Fibroblast of skin of abdomen (primary cell): ENCODE measurements around the gene UBE3C.
"Not testable (repeated sequence)": the region's sequence is repeated elsewhere in the genome, so short reads cannot be mapped to it uniquely, and the experiment has no call there.

Experiments
- DNase-seq: peaks from one replicate; pipeline ENCODE4 v3.0.0-alpha.2; 2013

The UBE3C gene

DNA sequence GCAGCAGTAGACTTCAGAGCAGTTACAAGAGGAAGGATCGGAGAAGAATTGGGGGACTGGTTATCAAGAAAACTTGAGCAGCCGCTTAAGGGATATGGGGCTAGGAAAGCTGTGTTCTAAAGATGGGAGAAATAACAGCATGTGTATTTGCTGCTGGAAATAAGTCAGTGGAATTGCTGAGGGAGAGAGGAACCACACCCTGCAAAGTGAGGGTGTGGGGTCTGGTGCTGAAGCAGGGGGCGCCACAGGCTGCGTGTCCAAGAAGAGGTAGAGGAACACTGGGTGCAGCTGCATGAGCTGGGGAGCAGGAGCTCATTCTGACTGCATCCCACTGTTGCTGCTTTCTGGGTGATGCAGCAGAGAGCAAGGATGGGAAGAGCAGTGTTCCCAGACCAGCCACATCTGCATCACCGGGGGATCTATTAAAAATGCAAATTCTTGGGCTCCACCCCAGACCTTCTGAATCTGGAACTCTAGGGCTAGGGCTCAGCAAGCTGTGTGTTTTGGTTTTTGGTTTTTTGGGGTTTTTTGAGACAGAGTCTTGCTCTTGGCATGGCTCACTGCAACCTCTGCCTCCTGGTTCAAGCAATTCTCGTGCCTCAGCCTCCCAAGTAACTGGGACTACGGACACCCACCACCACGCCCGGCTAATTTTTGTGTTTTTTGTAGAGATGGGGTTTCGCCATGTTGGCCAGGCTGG lies 101.0 kb downstream of the UBE3C start:
- no peak for DNase-seq

DNA sequence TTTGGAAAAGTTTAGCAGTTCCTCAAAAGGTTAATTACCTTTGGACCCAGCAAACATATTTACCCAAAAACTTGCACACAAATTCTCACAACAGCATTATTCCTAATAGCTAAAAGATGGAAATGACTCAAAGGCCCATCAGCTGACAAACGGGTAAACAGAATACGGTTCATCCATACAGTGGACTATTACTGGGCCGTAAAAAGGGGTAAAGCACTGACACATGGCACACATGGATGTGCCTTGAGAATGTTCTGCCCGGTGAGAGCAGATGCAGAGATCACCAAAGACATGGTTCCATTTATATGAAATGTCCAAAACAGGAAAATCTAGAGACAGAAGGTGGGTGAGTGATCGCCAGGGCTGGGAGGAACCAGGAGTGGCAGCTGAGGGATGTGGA lies 102.9 kb downstream of the UBE3C start:
- DNase-seq: no peak

DNA sequence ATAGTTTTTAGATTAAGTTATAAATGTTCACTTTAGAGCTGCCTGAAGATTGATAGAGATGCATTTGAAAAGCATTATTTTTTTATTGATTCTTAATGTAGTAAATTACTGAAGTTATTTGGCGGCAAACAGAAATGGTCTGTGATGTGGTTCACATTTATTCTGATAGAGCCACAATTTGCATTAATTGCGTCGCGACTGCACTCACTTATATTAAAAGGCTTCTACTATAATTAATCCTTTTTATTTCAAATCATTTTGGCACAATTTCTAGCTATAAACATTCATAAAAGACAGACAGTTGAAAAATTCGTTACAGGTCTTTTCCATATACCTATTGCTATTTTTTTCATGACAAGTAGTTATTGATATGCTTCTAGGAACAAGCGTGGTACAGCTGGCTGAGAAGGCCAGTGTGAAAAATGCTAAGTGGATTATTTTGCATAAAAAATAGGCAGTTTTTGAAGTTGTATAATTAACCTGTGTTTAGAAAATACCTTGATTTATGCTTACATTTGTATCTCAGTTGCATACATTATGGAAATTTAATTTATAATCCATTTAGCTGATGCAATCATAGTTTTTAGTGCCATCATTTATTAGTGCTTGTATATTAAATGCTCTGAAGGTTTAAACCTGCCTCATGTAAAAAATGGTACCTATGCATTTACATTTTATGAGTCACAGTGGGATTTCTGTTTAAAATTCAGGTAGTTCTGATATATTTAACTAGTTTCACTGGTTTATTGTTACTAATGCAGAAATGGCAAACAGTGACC lies 106.0 kb downstream of the UBE3C start:
- DNase-seq: no peak

DNA sequence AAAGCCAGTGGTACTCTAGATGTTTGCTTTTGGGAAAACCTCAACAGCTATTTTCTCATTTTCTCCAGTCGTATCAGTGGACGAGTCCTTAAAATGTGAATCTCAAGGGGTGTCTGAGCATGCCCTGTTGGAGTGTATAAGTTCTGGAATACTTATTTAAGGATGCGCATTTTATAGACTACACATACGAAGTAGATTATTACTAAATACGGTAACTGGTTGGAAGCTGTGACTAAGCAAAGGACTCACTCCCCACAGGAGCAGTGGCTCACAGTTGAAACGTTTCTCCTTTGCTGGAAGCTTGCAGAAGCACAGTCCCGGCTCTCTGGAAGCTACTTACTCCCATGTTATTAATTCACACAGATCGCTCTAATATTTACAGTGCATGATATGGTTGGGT lies 107.3 kb downstream of the UBE3C start:
- DNase-seq: no peak

DNA sequence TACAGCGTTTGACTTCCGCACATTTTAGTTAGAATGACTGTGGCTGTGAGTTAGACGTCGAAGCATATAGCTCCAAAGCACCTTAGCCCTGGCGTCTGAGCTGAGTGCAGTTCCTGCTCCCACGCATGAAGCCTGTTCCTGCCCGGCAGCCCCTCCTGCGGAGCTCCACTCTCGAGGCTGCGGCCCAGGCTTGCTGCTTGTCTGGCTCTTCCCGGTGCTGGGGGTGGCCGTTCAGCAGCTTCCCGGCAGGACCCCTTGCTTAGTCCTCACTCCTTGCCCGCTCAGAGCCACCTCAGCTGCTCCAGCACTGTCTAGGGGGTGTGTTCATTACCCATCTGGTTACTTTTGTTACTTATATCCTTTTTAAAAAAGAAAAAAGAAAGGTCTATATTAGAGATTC lies 109.9 kb downstream of the UBE3C start:
- DNase-seq: no peak

DNA sequence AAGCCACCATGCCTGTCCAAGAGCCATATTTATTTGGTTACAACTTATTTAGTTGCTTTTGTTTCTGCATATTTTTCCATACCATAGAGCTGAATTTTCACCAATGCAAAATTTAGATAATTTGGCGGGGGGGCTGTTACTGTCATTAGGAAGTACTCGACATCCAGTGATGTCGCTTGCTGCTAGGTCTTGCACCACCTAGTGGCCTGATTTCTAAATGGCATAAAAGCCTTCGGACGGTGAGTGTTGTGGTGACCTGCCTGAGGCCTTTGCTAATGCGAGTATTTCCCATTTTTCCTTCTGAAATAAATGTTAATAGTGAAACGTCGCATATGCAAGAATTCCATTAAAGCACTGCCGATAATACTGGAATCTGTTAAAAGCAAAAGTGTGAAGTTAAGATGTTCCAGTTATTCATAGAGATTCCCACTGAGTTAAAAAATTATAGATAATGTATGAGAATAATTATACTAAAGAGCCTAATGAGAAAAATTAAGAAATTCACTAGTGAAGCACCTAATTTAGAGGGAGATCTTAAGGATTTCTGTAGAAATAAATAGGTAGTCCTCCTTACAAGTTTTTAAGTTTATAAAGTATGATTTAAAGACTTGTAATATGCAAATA lies 112.0 kb downstream of the UBE3C start:
- peak; percentile 48 for DNase-seq

DNA sequence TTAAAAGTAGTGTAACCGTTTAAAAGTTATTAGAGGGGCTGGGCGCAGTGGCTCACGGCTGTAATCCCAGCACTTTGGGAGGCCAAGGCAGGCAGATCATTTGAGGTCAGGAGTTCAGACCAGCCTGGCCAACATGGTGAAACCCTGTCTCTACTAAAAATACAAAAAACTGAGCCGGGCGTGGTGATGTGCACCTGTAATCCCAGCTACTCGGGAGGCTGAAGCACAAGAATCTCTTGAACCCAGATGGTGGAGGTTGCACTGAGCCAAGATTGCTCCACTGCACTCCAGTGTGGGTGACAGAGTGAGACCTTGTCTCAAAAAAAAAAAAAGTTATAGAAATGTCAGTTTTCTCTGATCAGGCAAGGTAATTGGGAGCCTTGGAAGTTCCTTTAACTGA lies 113.1 kb downstream of the UBE3C start:
- DNase-seq: not testable (repeated sequence)

DNA sequence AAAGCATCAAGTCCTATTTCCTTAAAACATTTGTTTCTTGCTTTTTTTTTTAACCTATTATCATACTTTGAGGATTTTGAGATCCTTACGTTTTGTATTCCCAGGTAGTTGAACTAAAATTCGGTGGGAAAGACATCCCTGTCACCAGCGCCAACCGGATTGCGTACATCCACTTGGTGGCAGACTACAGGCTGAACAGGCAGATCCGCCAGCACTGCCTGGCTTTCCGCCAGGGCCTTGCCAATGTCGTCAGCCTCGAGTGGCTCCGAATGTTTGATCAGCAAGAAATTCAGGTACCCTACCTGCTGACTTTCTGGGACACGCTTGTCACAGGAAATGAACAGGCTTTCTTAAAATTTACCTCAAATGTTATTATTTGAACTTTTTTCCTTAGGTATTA lies 115.1 kb downstream of the UBE3C start:
- DNase-seq: no peak

DNA sequence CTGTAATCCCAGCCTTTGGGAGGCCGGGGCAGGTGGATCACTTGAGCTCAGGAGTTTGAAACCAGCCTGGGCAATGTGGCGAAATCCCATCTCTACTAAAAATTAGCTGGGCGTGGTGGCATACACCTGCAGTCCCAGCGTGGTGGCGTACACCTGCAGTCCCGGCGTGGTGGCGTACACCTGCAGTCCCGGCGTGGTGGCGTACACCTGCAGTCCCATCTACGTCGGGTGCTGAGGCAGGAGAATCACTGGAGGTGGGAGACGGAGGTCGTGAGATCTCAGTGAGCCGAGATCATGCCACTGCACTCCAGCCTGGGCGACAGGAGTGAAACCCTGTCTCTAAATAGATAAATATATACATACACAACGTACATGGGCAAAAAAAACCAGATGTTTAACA lies 116.1 kb downstream of the UBE3C start:
- DNase-seq: not testable (repeated sequence)

DNA sequence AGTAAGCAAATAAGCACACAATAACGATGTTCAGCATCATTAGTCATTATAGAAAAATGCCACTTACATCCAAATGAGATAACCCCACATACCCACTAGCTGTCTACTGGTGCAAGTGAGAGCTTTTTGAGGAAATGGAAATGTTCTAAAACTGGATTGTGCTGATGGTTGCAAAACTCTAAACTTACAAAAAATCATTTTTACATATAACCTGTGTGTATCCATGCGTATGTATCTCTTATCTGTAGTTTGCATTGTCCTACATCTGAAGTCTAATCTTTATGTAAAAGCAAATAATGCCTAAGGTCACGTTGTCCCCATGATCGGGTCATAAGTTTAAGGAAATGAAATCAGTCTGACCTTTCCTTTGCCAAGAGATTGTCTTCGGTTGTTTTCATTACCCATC lies 116.5 kb downstream of the UBE3C start:
- no peak for DNase-seq

DNA sequence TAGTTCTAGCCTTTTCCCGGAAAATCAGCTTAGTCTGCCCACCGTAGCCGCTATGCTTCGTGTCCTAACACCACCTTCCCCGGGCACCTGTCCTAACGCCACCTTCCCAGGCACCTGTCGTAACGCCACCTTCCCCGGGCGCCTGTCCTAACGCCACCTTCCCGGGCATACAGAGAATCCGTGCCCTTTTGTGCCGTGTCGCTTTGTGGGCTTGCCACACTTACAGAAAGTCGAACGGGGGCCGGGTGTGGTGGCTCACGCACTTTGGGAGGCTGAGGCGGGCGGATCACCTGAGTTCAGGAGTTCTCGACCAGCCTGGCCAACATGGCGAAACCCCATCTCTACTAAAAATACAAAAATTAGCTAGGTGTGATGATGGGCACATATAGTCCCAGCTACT lies 124.4 kb downstream of the UBE3C start:
- DNase-seq: no peak

DNA sequence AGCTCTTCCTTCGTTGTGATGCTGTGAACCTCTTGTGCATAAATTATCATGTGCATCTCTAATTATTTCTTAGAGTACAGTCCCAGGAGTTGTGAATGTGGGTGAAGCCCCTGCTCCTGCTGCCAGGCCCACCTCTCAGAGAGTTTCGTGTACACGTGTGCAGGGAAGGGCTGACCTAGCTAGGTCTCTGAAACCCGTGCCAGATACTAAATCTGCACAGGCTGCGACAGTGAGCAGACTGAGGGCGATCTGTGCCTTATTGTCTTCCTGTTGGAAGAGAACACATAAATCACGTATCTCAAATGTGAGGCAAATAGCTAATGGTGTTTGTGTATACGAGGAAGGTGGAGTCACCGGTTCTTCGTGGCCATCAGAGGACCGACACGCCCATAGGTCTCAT lies 126.3 kb downstream of the UBE3C start:
- no peak for DNase-seq

DNA sequence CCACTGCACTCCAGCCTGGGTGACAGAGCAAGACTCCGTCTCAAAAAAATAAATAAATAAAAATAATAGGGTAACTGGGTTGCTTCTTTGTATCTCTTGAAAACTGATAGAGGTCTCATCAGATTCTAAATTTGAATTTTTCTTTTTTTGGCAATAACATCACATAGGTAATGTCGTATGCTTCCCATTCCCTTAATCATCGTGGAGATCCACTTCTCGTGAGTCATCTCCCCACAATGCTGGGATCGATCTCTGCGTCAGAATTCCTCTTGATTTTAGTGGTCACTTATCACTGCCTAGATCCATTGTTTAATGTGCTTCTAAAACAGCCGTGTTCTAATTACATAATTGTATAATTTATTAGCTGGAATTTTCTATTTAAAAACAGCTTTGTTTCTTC lies 127.5 kb downstream of the UBE3C start:
- peak; percentile 46 for DNase-seq

DNA sequence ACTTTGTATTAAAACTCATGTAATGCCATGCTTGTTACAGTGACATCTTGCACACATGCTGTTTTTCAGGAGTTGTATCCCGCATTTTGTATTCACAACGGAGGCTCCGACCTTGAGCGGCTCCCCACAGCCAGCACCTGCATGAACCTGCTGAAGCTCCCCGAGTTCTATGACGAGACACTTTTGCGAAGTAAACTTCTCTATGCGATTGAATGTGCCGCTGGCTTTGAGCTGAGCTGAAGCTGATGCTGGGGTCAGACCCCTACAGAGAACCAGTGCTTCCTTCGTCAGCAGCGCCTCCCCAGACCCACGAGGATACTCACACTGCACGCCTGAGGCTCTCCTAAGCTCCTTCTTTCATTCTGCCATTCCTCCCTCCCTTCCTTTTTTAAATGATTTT lies 128.8 kb downstream of the UBE3C start:
- no peak for DNase-seq

DNA sequence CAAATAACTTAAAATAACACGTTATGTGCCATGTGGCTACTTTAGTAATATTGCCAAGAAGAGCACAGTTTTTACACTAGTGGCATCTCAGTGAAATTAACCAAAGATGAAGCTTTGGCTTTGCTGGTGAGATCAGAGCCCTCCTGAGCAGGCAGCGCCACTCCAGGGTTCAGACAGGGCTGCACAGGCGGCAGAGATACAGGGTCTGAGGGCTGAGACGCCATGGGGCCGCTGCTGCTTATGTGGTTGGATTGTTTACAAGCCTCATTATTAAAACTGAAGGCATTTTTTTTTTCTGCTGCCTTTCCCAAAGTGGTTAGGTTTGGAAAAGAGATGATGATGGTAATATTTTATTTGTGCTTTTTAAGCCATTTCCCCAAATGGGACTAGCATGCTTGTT lies 129.2 kb downstream of the UBE3C start:
- no peak for DNase-seq

DNA sequence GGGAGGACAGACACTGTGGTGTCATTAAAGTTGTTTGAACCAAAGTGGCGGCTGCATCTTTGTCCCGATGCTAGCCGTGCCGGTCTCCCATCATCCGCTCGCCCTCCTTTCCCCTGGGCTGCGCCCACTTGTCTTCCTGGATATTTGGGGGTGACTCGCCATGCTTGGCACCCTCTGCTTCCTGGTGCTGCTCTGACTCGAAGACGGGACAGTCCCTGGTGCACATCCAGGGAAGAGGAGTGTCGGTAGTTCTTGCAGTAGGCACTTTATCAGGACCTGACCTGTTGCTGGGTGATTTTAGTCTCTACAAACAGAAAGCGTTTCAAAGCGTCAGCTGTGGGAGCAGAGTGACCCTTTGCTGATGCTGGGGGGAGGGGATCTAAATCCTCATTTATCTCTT lies 129.8 kb downstream of the UBE3C start:
- DNase-seq: no peak

DNA sequence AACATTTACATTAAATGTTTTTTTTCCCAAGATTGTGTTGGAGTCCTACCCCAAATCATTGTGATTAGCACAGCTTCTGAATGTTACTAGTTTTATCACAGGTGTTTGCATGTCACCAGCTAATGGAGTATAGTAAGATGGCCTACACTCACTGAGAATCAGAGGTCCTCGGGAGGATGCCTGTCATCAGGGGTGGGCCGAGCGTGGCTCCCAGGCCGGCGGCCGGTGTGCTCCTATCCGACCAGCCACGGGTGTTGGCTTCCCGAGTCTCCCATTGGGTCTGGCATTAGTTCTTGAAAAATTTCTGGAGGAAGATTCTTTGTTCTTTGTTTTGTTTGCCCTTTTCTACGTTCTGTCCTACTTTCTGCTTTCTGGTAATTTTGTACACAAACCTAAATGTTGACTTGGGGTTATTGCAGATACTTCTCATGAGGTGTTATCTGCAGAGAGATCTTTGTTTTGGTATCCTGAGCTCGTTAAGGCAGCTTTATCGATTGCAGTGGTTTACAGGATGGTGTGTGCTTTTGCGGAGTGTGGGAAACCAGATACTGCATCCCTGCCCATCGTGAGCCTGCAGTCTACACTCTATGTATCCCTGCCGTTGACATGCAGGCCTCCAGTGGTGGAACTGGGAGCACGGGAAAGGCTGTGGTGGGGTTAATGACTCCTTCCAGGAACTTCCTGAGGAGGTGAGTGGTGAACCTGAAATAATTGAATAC lies 130.8 kb downstream of the UBE3C start:
- no peak for DNase-seq

DNA sequence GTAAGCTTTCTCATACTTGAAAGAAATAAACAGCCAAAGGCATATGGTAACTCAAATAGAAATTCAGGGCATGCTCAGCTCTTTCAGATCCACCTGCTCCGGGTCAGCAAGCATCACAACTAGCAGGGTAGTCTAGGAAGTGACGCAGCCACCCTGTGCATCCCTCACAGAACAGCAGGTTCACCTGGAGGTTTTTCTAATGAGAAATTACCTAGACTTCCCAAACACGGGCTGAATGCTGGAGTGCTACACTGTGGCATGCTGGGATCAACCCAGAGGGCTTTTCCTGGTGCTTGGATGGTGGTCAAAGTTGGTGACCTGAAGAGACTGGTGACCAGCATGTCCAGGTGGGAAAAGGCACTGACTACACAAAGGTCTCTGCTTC lies 131.3 kb downstream of the UBE3C start:
- DNase-seq: no peak

DNA sequence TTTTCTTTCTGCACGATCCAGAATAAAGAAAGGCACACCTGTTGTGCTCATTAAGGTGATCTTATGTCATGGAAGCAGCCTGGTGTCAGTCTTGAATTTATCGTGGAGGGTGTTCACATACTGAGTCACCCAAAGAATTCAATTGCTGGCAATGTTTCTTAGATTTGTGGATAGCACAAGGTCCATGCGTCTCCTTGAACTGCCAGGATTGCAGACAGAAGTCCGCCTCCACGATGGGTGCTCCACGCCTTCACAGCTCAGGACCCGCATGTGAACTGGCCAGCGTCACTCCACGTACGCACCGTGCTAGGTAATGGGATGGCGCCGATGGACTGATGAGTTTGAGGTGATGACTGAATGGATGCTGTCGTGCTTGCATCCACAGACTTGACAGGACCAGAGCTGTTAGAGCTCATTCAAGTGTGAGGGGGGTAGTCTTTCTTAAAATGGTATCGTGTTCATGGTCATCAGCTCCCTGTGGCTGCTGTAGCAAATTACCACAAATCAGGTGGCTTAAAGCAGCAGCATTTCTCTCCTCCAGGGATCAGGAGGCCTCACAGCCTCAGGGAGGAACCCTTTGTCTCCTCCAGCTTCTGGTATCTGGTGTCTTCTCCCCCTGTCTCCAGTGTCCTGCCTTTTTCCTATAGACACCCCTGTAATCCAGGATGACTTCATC lies 132.7 kb downstream of the UBE3C start:
- peak; percentile 58 for DNase-seq

DNA sequence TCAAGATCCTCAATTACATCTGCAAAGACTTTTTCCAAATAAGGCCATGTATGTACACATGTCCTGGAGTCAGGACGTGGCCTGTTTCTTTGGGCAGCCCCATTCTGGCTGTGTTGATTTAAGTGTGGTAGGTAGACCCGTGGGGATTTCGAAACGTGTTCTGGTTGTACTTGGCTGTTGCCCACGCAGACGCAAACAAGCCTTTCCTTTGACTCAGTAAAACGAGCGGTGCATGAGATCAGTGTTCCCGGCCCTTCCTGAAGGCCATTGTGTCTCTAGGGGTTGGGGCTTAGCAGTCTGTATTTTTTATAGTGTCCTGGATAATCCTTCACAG lies 133.2 kb downstream of the UBE3C start:
- DNase-seq: peak; percentile 99

DNA sequence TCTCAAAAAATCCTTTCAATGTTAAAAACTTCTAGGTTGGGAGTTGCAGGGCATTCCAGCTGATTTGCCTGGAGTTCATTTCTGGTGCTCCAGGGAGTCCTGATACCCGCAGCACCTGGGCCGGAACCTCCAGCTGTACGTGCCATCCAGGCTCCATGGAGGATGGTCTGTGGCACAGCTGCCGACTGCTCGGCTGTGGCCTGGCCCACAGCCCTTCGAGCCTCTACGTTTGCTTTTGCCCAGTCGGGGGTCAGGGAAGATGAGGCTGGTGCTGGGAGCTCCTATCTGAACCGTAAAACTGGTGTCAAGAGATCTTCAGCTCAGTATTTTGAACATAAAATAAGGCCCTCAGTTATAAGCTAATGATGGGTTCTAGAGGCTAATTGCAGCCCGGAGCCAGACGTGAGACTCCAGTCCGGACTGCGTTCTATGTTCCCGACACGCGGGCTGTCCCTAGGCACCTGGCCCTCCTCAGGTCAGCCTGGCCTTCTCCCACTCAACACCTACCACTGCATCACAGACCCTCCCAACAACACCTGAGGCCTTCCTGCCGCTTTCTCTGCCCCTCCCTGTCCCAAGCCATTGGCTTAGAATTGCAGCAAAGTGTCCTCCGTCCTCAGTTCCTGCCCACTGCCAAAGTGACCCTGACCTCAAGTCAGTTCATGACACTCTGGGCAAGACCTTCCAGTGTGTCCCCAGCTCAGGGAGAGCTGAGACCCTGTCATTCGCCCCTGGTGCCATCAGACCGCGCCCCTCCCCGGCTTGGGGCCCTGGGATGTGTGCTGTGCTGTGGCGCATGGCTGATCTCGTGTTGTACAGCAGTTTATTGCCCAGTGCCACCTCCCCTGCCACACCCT lies 133.9 kb downstream of the UBE3C start:
- DNase-seq: no peak
